Measurements from ENCODE around the gene ERC2.

GRCh38 chr3:56042326-56042951, 425.8 kb downstream of the ERC2 start:
- TF ChIP-seq CTCF (conservative IDR thresholded peaks at IDR 0.05 in 1 of 2, IDR thresholded peaks at IDR 0.05 in 1 of 2; ENCODE audit: low read depth in 1 of 2, low read length in 2 of 2) (peak; percentile 59 to 63), EZH2 (IDR thresholded peaks at IDR 0.05; ENCODE audit: low read length, missing control alignments) (no peak)

Measured in fibroblast of lung (primary cell).